ENCODE measurements around the gene ASAP3. TPM values are rescaled to one million over a fixed set of nuclear protein-coding genes. Genes with fewer than 3 reads are reported as not detected.

Gene ASAP3
- total and polyA plus RNA-seq, 9 of the 15 experiments (the other 6 are each of a cell fraction or from before 2014, with no cell fraction given), result 1.7 to 31.2 (median 17.4) TPM

DNA sequence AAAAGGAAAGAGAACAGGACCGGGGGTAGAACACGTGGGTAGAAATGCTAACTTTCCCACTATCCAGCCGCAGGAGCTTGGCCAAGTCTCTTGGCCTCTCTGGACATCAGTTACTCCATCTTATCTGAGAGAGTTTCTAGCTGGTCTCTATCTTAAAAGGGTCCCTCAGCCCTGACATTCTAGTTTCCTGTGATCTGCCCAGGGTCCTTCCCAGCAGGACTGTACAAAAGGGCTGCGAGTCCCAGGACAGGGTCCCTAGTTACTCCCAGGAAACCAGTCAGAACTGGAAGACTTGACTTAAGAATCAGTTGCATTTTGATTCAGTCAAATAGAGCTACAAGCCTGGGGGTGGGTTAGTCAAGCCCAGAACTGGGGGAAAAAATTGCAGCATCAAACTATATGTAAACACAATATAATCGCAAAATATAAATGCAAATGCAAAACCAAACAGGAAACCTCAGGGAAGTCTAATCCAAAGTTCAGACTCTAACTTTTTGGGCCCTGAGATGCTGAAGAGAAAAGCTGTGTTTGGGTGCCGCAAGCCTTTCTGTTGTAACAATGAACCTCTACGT, 2.9 kb downstream of the ASAP3 start:
- no peak for DNase-seq (ENCODE audit: extremely low read depth in 1 of 4, low spot score in 3 of 4)
- in situ Hi-C loops (cut with MboI), result no loop called here
- no TSS peak for BruUV-seq (replicated peaks)
- FAIRE-seq, result no peak
- intact Hi-C loops (cut with micrococcal nuclease), result no loop called here
- H3K4me1 ChIP-seq (replicated peaks in 1 of 2; ENCODE audit: control insufficient read depth in 2 of 2, insufficient read depth in 2 of 2, low read length in 2 of 2), result peaks cover 39 to 46% of the 10 kb centered on the region in 2 experiments
- POLR2A ChIA-PET, result interaction anchor here (0.6 to 1.2 kb wide), 4 partner anchors 16 to 112 kb away, joined by 3 to 6 read pairs (median 4); partner anchors contain the start of gene ID3
- CTCF ChIA-PET (ENCODE audit: low intra/inter-chr PET ratio), result no interaction called here
- no peaks in the 10 kb centered on the region for H4K20me1 ChIP-seq (replicated peaks; ENCODE audit: control insufficient read depth, insufficient read depth, low read length)
- WGBS (ENCODE audit: insufficient coverage, low coverage, missing lambda C conversion rate), result 70% methylated on average over 7 of the region's 7 CpGs
- ATAC-seq, result no peak
- peak overlapping the region in 1 of 2 experiments; percentile 60; a peak in 1 of 4 replicates for H3K9ac ChIP-seq (ENCODE audit: insufficient read depth in 1 of 2, low read depth in 2 of 2, low read length in 2 of 2)
- H3K9me3 ChIP-seq (replicated peaks; ENCODE audit: control insufficient read depth, insufficient read depth, low read depth, low read length), result no peaks in the 10 kb centered on the region
- H3K79me2 ChIP-seq (ENCODE audit: control insufficient read depth, insufficient read depth, low read length), result peaks cover 12% of the 10 kb centered on the region; the same call in 2 of the 3 replicates
- H3K27ac ChIP-seq (ENCODE audit: extremely low read depth, low read depth, low read length), result no peak overlapping the region
- peaks cover 5% of the 10 kb centered on the region; the same call in 1 of the 3 replicates for H3K36me3 ChIP-seq (ENCODE audit: control insufficient read depth, insufficient read depth, low read length)
- no peak overlapping the region for H3K4me3 ChIP-seq
- H3K4me2 ChIP-seq (ENCODE audit: insufficient read depth, low read length), result no peak overlapping the region
- H2AFZ ChIP-seq (ENCODE audit: low read depth, low read length), result no peak overlapping the region
- no peaks in the 10 kb centered on the region for H3K9me1 ChIP-seq (ENCODE audit: control insufficient read depth, insufficient read depth, low read length)
- H3K27me3 ChIP-seq (ENCODE audit: control insufficient read depth in 2 of 2, insufficient read depth in 2 of 2, low read length in 2 of 2), result no peaks in the 10 kb centered on the region
- TF ChIP-seq NFIC (IDR thresholded peaks at IDR 0.05), result no peak
- no peak for TF ChIP-seq KLF13 (tag; IDR thresholded peaks at IDR 0.05; ENCODE audit: borderline replicate concordance, low read depth)
- TF ChIP-seq KLF6 (CRISPR knock-in tag; IDR thresholded peaks at IDR 0.05; ENCODE audit: borderline replicate concordance), result peak; percentile 92
- TF ChIP-seq KLF1 (tag; IDR thresholded peaks at IDR 0.05), result no peak
- TF ChIP-seq, protein P1, sequence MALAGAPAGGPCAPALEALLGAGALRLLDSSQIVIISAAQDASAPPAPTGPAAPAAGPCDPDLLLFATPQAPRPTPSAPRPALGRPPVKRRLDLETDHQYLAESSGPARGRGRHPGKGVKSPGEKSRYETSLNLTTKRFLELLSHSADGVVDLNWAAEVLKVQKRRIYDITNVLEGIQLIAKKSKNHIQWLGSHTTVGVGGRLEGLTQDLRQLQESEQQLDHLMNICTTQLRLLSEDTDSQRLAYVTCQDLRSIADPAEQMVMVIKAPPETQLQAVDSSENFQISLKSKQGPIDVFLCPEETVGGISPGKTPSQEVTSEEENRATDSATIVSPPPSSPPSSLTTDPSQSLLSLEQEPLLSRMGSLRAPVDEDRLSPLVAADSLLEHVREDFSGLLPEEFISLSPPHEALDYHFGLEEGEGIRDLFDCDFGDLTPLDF (CRISPR knock-in tag; IDR thresholded peaks at IDR 0.05), result no peak
- no peak for TF ChIP-seq BDP1 (IDR thresholded peaks at IDR 0.05; ENCODE audit: insufficient read depth, insufficient read length)
- no peak for TF ChIP-seq ZNF507 (tag; conservative IDR thresholded peaks at IDR 0.05)
- TF ChIP-seq ZNF77 (CRISPR knock-in tag; IDR thresholded peaks at IDR 0.05), result no peak
- no peak for TF ChIP-seq ATF6 (CRISPR knock-in tag; IDR thresholded peaks at IDR 0.05)
- peak; percentile 88 for TF ChIP-seq GTF2A2 (tag; IDR thresholded peaks at IDR 0.05)
- TF ChIP-seq HDAC3 (IDR thresholded peaks at IDR 0.05; ENCODE audit: borderline replicate concordance, partially characterized antibody), result no peak
- TF ChIP-seq CBX8 (IDR thresholded peaks at IDR 0.05; ENCODE audit: borderline replicate concordance, extremely low read depth, low read depth, low read length, poor library complexity, severe bottlenecking), result no peak
- no peak for TF ChIP-seq THRB (CRISPR knock-in tag; conservative IDR thresholded peaks at IDR 0.05)
- TF ChIP-seq ZNF785 (CRISPR knock-in tag; IDR thresholded peaks at IDR 0.05), result no peak
- TF ChIP-seq, protein P2, sequence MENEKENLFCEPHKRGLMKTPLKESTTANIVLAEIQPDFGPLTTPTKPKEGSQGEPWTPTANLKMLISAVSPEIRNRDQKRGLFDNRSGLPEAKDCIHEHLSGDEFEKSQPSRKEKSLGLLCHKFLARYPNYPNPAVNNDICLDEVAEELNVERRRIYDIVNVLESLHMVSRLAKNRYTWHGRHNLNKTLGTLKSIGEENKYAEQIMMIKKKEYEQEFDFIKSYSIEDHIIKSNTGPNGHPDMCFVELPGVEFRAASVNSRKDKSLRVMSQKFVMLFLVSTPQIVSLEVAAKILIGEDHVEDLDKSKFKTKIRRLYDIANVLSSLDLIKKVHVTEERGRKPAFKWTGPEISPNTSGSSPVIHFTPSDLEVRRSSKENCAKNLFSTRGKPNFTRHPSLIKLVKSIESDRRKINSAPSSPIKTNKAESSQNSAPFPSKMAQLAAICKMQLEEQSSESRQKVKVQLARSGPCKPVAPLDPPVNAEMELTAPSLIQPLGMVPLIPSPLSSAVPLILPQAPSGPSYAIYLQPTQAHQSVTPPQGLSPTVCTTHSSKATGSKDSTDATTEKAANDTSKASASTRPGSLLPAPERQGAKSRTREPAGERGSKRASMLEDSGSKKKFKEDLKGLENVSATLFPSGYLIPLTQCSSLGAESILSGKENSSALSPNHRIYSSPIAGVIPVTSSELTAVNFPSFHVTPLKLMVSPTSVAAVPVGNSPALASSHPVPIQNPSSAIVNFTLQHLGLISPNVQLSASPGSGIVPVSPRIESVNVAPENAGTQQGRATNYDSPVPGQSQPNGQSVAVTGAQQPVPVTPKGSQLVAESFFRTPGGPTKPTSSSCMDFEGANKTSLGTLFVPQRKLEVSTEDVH (IDR thresholded peaks at IDR 0.05; ENCODE audit: low read depth, partially characterized antibody), result no peak
